Parathyroid adenoma (tissue), 2 donors: ENCODE results near the gene CCDC92.

Source experiments
- H2AFZ ChIP-seq: fragments of 300-600 bp; sonication (generic); one replicate; pipeline ENCODE4 v1.7.0; 2017; ENCODE audit warnings: antibody characterized with exemption, mild to moderate bottlenecking
- H3K27ac ChIP-seq: fragments of 300-600 bp; sonication (generic); one replicate; pipeline ENCODE4 v1.7.0; 2017
- H3K27me3 ChIP-seq: fragments of 300-600 bp; sonication (generic); one replicate; pipeline ENCODE4 v1.7.0; 2017; ENCODE audit warnings: low read length; ENCODE audit not compliant: control insufficient read depth, insufficient read depth
- H3K36me3 ChIP-seq: fragments of 300-600 bp; sonication (generic); one replicate; pipeline ENCODE4 v1.7.0; 2017; ENCODE audit warnings: low read length; ENCODE audit not compliant: control insufficient read depth, insufficient read depth
- H3K4me1 ChIP-seq: fragments of 300-600 bp; sonication (generic); one replicate; pipeline ENCODE4 v1.7.0; 2017; ENCODE audit warnings: control low read depth
- H3K4me2 ChIP-seq: fragments of 300-600 bp; sonication (generic); one replicate; pipeline ENCODE4 v1.7.0; 2017; ENCODE audit warnings: low read length
- H3K4me3 ChIP-seq: fragments of 300-600 bp; sonication (generic); one replicate; pipeline ENCODE4 v1.7.0; 2017; ENCODE audit warnings: low read depth, low read length
- H3K79me2 ChIP-seq: fragments of 300-600 bp; sonication (generic); one replicate; pipeline ENCODE4 v1.7.0; 2017; ENCODE audit warnings: control low read depth
- H3K9ac ChIP-seq: fragments of 300-600 bp; sonication (generic); one replicate; pipeline ENCODE4 v1.7.0; 2017; ENCODE audit warnings: mild to moderate bottlenecking
- H3K9me3 ChIP-seq: fragments of 300-600 bp; sonication (generic); one replicate; pipeline ENCODE4 v1.7.0; 2017; ENCODE audit warnings: low read length; ENCODE audit not compliant: control insufficient read depth
- CTCF ChIP-seq: fragments of 300-600 bp; sonication (generic); IDR thresholded peaks from one replicate; pipeline ENCODE4 v1.7.0; 2017; ENCODE audit warnings: antibody characterized with exemption, mild to moderate bottlenecking
- donor health status: primary hyperparathyroidism.

CCDC92 gene

GRCh38 chr12:123966596-123966995 lies 6.0 kb downstream of the CCDC92 start:
- no peak overlapping the region for H3K27ac ChIP-seq
- TF ChIP-seq CTCF = no peak

DNA sequence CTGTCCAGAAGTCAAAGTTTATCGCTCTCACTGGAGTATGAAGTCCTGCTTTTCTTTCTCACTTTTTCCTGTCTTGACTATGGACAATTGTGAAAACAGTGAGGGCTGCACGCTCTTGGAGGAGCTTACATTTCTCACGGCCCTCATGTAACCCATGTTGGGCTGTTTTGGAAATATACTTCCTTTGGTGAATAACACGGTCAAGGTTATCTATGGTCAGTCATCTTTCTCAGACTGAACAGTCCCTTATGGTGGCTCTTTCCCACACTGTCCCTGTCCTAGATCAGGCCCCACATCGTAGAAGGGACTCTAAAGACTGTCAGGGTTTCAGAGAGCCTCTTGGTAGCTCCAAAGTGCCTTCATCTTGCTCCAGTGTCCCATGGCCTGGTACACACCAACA lies 7.2 kb downstream of the CCDC92 start:
- TF ChIP-seq CTCF = no peak
- no peaks in the 10 kb centered on the region for H3K9me3 ChIP-seq
- H3K27me3 ChIP-seq = no peaks in the 10 kb centered on the region
- peaks cover 21% of the 10 kb centered on the region for H3K79me2 ChIP-seq
- H2AFZ ChIP-seq = no peak overlapping the region
- no peak overlapping the region for H3K9ac ChIP-seq
- H3K4me2 ChIP-seq = no peak overlapping the region
- peak overlapping the region; percentile 6 for H3K27ac ChIP-seq
- H3K36me3 ChIP-seq = no peaks in the 10 kb centered on the region
- H3K4me3 ChIP-seq = no peak overlapping the region
- peaks cover 18% of the 10 kb centered on the region for H3K4me1 ChIP-seq

More at GRCh38 chr12:123966596-123966995, 6.0 kb downstream of the CCDC92 start:
- Histone ChIP-seq H3K9me3 (no peaks in the 10 kb centered on the region), H3K4me3 (no peak overlapping the region), H3K4me1 (peaks cover 18% of the 10 kb centered on the region), H3K79me2 (peaks cover 14% of the 10 kb centered on the region), H2AFZ (no peak overlapping the region), H3K9ac (no peak overlapping the region), H3K36me3 (no peaks in the 10 kb centered on the region), H3K4me2 (no peak overlapping the region), H3K27me3 (no peaks in the 10 kb centered on the region)

DNA sequence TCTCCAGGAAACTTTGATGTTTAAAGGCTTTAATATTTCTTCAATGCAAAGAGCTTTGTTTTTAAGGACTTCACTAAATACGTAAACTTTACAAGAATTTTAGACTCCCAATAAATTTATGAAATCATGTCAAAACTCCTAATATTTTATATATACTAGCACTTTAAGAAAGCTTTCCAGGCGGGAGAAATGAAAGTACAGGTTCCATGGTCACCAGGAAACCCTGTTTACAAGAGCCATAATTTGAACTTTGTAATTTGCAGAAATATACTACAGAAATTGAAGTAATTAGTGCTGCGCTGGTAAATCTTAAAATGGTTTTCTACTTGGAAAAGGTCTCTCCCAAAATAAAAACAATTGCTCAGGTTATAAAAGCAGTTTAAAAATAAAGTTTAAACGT lies 8.8 kb downstream of the CCDC92 start:
- Histone ChIP-seq H3K36me3 (no peaks in the 10 kb centered on the region), H2AFZ (no peak overlapping the region), H3K9me3 (no peaks in the 10 kb centered on the region), H3K9ac (no peak overlapping the region), H3K27me3 (no peaks in the 10 kb centered on the region), H3K79me2 (peaks cover 35% of the 10 kb centered on the region), H3K4me3 (no peak overlapping the region), H3K4me1 (peaks cover 9% of the 10 kb centered on the region), H3K4me2 (no peak overlapping the region), H3K27ac (no peak overlapping the region)
- no peak for TF ChIP-seq CTCF

DNA sequence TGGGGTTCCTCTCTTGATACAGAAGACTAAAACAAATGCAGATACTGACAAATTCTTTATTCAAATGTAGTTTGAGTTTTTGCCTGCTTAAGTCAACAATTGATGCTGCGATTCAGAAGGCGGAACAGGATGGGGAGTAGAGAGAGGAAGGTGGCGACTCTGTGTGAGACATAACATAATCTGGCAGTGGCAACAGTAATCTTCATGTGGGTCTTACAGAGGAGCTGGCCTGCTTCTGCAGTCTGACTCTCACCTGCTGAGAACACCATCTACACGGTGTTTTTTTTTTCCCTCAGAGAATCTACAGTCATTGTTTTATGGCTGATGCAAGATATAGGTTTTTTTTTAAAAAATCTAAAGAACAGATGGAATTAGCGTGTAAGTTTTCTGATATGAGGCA lies 10.1 kb downstream of the CCDC92 start:
- H3K79me2 ChIP-seq = peaks cover 32% of the 10 kb centered on the region
- TF ChIP-seq CTCF = no peak
- no peaks in the 10 kb centered on the region for H3K9me3 ChIP-seq
- no peak overlapping the region for H3K9ac ChIP-seq
- no peak overlapping the region for H3K4me2 ChIP-seq
- H3K36me3 ChIP-seq = no peaks in the 10 kb centered on the region
- no peak overlapping the region for H3K27ac ChIP-seq
- no peak overlapping the region for H2AFZ ChIP-seq
- no peak overlapping the region for H3K4me3 ChIP-seq
- H3K4me1 ChIP-seq = peaks cover 8% of the 10 kb centered on the region
- H3K27me3 ChIP-seq = no peaks in the 10 kb centered on the region

DNA sequence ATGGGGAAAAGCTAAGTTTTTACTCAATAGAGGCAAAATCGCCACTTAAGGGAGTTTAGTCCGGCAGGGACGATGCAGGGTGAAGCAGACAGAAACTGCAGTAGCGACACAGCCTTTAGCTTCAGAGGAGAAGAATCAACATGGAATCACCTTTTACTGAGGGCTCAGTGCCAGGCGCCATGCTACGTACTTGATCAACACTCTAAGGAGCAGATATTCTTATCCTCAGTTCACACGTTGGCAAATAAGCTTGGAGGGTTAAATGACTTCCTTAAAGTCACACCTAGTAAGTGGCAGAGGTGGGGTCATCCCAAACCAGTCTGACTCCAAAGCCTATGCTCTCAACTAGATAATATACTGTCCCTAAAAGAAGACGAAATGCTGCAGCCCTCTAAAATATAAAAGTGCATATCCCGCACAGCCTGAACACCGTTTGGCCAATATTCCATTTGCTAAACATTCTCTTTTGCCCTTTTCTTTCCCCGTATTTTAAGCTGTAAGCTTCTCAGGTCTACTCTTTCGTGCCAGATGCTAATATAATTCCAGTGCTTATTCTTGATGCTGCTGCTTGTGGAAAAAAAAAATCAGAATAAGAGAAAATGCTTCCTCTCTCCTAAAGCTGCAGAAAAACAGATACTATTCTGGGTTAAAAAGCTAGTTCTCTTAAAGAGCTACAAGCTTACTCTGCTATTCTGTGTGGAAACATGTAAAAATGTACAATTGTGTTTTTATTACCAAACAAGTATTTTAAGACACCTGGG lies 10.9 kb downstream of the CCDC92 start:
- no peaks in the 10 kb centered on the region for H3K27me3 ChIP-seq
- peaks cover 8% of the 10 kb centered on the region for H3K4me1 ChIP-seq
- no peaks in the 10 kb centered on the region for H3K36me3 ChIP-seq
- H3K79me2 ChIP-seq = peaks cover 32% of the 10 kb centered on the region
- H3K9ac ChIP-seq = no peak overlapping the region
- H2AFZ ChIP-seq = no peak overlapping the region
- no peak overlapping the region for H3K4me3 ChIP-seq
- no peak for TF ChIP-seq CTCF
- H3K27ac ChIP-seq = no peak overlapping the region
- no peaks in the 10 kb centered on the region for H3K9me3 ChIP-seq
- no peak overlapping the region for H3K4me2 ChIP-seq
